ENCODE measurements around the gene NLRX1. TPM values are rescaled to one million over a fixed set of nuclear protein-coding genes. Genes with fewer than 3 reads are reported as not detected.
"Not testable (repeated sequence)": the region's sequence is repeated elsewhere in the genome, so short reads cannot be mapped to it uniquely, and the experiment has no call there.

NLRX1 gene
- total RNA-seq, 4 donors from 2014 or later, result 7.9 to 26.0 (median 14.7) TPM

DNA sequence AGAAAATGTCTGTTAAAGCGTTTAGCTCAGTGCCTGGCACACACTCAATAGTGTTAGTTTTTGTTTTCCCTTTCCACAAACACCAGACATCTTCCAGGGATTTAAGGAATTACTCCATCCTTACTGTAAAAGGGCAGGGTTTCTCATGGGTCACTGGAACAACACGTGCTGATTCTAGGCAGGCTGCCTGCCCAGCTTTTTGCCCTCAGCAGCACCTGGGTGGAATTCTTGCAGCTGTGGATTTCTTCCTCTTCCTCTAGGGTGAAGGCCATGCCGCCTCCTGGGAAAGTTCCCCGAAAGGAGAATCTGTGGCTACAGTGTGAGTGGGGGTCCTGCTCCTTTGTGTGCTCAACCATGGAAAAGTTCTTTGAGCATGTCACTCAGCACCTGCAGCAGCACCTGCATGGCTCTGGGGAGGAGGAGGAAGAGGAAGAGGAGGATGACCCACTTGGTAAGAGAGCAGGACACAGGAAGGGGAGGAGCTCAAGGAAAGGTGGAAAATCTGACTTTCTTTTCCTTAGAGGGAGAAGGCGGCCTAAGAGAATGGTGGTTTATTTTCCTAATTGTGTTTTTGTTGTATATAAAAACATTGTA, 41.8 kb upstream of the NLRX1 start:
- DNase-seq (ENCODE audit: low spot score) (no peak), ATAC-seq (ENCODE audit: low FRiP score) (no peak)
- TF ChIP-seq, protein P1, sequence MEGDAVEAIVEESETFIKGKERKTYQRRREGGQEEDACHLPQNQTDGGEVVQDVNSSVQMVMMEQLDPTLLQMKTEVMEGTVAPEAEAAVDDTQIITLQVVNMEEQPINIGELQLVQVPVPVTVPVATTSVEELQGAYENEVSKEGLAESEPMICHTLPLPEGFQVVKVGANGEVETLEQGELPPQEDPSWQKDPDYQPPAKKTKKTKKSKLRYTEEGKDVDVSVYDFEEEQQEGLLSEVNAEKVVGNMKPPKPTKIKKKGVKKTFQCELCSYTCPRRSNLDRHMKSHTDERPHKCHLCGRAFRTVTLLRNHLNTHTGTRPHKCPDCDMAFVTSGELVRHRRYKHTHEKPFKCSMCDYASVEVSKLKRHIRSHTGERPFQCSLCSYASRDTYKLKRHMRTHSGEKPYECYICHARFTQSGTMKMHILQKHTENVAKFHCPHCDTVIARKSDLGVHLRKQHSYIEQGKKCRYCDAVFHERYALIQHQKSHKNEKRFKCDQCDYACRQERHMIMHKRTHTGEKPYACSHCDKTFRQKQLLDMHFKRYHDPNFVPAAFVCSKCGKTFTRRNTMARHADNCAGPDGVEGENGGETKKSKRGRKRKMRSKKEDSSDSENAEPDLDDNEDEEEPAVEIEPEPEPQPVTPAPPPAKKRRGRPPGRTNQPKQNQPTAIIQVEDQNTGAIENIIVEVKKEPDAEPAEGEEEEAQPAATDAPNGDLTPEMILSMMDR (IDR thresholded peaks at IDR 0.05), result no peak

DNA sequence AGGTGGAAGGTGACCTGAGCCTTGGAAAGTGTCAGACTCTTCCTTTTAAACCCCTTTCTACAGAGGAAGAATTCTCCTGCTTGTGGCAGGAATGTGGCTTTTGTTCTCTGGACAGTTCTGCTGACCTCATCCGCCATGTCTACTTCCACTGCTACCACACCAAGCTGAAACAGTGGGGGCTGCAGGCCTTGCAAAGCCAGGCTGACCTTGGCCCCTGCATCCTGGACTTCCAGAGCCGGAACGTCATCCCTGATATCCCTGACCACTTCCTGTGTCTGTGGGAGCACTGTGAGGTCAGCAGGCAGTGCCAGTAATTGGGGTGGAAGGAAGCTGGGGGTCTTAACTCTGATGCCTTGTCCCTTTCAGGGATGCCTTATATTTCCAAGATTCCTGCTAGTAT, 37.9 kb upstream of the NLRX1 start:
- DNase-seq (ENCODE audit: low spot score), result no peak
- TF ChIP-seq, protein P1 (IDR thresholded peaks at IDR 0.05), result no peak
- ATAC-seq (ENCODE audit: low FRiP score), result no peak

DNA sequence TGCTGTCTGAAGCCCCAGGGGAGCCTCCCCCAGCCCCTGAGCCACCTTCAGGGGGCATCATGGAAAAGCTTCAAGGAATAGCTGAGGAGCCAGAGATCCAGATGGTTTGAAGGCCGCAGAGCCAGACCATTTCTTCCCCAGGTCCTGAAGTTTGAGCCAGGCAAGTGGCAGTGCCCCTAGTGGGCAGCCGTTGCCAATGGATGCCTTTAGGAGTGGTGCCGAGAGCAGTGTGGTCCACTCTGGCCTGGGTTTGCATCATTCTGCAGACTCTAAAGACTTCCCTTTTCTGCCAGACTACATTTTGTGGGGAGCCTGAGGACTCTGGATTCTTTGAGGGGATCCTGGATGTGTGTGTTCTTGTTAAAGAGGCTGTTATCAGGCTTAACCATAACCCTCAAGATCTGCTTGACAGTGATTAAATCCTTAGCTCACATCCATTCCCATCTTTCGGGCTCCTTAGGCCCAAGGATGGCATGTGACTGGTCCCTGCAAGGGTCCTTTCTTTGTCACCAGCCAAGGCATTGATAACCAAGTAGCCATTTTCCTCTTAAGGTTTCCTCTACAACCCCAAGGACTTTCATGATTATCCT, 34.0 kb upstream of the NLRX1 start:
- ATAC-seq (ENCODE audit: low FRiP score), result no peak
- TF ChIP-seq, protein P1 (IDR thresholded peaks at IDR 0.05), result no peak

DNA sequence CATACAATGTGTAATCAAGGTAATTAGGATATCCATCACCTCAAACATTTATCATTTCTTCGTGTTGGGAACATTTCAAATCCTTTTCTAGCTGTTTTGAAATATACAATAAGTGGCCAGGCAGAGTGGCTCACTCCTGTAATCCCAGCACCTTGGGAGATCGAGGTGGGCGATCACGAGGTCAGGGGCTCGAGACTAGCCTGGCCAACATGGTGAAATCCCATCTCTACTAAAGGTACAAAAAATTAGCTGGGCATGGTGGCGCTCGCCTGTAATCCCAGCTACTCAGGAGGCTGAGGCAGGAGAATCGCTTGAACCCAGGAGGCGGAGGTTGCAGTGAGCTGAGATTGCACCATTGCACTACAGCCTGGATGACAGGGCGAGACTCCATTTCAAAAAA, 29.2 kb upstream of the NLRX1 start:
- not testable (repeated sequence) for ATAC-seq (ENCODE audit: low FRiP score); DNase-seq (ENCODE audit: low spot score)

More for the DNA sequence above, 34.0 kb upstream of the NLRX1 start:
- no peak for DNase-seq (ENCODE audit: low spot score)

DNA sequence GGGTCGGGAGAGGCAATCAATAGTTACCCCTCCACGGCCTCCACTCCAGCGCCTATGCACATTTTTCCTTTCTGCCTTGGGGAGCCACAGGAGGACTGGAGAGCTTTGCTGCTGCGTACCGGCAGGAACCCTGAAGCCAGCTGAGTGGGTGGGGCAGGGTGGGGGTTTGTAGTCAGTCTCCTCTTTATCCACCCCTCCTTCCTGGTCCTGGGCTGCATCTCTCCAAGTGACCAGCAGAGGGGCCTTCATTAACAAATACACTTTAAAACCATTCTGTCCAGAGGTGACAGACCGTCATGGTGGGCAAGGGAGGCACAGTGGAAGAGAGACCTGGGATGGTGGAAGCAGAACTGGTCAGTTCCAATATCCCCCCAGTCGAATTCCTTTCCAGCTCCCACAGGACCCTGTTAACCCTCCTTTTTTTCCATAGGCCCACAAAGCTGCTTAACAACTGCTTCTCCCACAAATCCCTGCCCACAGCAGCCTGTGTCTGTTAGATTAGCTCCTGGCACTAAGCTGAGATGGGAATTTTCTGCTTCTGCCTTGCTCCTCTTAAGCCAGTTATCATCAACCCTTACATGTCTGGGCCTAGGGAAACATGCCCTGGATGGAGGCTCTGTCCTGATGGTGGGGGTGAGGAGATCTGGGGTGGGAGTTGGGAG, 23.6 kb upstream of the NLRX1 start:
- TF ChIP-seq, protein P1 (IDR thresholded peaks at IDR 0.05), result peak in 1 of 3 donors; percentile 5
- peak; percentile 72 for ATAC-seq (ENCODE audit: low FRiP score)
- peak; percentile 41 for DNase-seq (ENCODE audit: low spot score)

DNA sequence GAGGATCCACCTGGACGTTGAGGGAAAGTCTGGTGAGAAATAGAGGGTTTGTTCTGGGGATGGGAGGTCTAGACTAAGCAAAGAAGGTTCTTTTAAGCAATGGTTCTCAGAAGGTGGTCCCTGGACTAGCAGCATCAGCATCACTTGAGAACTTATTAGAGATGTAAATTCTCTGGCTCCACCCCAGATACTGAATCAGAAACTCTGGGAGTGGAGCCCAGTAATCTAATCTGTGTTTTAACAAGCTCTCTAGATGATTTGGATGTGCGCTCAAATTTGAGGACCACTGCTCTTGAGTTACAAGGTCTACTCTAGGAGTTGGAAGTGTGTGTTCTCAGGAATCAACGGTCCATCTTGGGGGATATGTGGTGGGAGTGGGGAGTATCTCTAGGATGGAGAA, 23.0 kb upstream of the NLRX1 start:
- DNase-seq (ENCODE audit: low spot score) (no peak), ATAC-seq (ENCODE audit: low FRiP score) (no peak)
- TF ChIP-seq, protein P1 (IDR thresholded peaks at IDR 0.05), result no peak

DNA sequence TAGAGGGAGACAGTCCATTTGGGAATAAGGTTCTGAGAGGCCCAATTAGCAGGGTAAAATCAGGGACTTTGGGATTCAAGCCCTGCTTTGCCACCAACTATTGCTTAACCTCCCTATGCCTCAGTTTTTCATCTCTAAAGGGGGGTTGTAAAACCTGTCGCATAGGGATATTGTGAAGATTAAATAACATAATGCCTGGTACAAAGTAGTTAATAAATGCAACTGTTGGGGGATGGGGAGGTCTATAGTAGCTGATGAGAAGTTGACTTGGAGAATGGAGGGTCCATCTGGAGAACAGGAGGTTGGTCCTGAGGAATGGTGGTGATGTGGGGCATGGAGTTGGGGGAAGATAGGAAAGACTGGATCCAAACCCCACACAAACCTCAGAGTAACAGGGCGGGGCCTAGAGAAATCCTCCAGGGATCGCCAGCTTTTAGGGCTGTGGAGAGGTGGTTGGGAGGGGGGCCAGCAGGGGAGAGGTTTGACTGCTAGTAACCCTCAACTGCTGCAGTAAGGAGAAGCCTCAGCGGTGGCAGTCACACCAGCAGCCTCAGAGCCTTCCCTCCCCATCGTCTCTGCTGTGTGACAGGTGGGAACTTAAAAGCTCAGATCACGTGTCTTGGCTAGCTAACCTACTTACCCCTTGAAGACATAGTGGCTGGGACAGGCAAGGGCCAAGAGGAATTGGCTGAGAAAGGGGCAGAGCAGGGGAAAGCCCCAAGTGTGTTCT, 20.8 kb upstream of the NLRX1 start:
- TF ChIP-seq, protein P1 (IDR thresholded peaks at IDR 0.05), result no peak
- no peak for DNase-seq (ENCODE audit: low spot score)
- no peak for ATAC-seq (ENCODE audit: low FRiP score)
